Endothelial cell of umbilical vein (primary cell): Measurements from ENCODE around the gene HSD17B14.
"Not testable (repeated sequence)": the region's sequence is repeated elsewhere in the genome, so short reads cannot be mapped to it uniquely, and the experiment has no call there.

Experiments
- EZH2 ChIP-seq: IDR thresholded peaks from 2 replicates; pipeline ENCODE4 v1.6.1; 2012; ENCODE audit warnings: borderline replicate concordance, low read depth, mild to moderate bottlenecking, moderate library complexity, low read length, inconsistent platforms; ENCODE audit not compliant: severe bottlenecking
- POLR2A ChIP-seq: IDR thresholded peaks from 2 replicates; pipeline ENCODE4 v1.6.1; 2012; ENCODE audit warnings: low read depth, mild to moderate bottlenecking, control low read depth, low read length
- TF ChIP-seq, protein P1 (sequence below), 2 donors: IDR thresholded peaks; 1 replicate in 1 of 2; 2 replicates in 1 of 2; pipeline ENCODE4 v1.5.1; 2011; ENCODE audit warnings: low read length in 2 of 2, mild to moderate bottlenecking in 2 of 2, moderate library complexity in 2 of 2, control low read depth in 1 of 2, inconsistent platforms in 1 of 2, low read depth in 1 of 2; ENCODE audit not compliant: insufficient read depth in 1 of 2; ENCODE audit errors: extremely low read depth in 1 of 2

DNA sequence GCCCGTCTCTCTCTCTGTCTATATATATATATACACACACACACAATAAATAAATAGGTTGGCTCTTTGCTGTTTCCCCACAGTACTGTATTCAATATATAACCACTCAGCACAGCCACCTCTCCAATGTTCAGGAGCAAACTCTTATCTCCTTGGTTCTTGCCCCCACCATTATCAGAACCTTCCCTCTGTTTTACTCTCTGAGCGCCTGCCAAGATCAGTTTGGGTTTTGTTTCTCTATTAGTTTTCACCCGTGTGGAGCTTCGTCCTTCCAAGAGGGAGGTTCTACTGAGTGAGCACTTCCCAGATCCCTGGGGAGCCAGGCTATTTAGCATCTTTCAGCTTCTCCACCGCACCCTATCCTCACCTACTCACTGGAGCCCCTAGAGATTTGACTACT lies 70.5 kb downstream of the HSD17B14 start:
- TF ChIP-seq, protein P1, sequence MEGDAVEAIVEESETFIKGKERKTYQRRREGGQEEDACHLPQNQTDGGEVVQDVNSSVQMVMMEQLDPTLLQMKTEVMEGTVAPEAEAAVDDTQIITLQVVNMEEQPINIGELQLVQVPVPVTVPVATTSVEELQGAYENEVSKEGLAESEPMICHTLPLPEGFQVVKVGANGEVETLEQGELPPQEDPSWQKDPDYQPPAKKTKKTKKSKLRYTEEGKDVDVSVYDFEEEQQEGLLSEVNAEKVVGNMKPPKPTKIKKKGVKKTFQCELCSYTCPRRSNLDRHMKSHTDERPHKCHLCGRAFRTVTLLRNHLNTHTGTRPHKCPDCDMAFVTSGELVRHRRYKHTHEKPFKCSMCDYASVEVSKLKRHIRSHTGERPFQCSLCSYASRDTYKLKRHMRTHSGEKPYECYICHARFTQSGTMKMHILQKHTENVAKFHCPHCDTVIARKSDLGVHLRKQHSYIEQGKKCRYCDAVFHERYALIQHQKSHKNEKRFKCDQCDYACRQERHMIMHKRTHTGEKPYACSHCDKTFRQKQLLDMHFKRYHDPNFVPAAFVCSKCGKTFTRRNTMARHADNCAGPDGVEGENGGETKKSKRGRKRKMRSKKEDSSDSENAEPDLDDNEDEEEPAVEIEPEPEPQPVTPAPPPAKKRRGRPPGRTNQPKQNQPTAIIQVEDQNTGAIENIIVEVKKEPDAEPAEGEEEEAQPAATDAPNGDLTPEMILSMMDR (IDR thresholded peaks at IDR 0.05; ENCODE audit: extremely low read depth in 1 of 2, insufficient read depth in 1 of 2, low read depth in 1 of 2, low read length in 2 of 2): not testable (repeated sequence)
- TF ChIP-seq POLR2A, EZH2: not testable (repeated sequence)
